Measurements from ENCODE around the gene TMEM145. TPM values are rescaled to one million over a fixed set of nuclear protein-coding genes. Genes with fewer than 3 reads are reported as not detected.
"Not testable (repeated sequence)": the region's sequence is repeated elsewhere in the genome, so short reads cannot be mapped to it uniquely, and the experiment has no call there.

The TMEM145 gene
- total RNA-seq, 1 donor from 2014 or later: not detected

DNA sequence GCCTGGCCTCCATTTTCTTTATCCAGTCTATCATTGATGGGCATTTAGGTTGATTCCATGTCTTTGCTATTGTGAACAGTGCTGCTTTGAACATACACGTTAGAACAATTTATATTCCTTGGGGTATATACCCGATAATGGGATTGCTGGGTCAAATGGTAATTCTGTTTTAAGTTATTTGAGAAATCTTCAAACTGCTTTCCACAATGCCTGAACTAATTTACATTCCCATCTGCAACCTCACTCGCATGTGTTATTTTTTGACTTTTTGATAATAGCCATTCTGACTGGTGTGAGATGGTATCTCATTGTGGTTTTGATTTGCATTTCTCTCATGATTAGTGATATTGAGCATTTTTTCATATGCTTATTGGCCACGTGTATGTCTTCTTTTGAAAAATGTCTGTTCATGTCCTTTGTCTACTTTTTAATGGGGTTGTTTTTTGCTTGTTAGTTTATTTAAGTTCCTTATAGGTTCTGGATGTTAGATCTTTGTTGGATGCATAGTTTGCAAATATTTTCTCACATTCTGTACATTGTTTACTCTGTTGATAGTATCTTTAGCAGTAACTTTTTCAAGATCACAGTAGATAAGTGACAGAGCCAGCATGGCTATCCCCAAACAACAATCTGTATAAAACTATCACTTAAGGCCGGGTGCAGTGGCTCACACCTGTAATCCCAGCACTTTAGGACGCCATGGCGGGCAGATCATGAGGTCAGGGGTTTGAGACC lies 26.2 kb downstream of the TMEM145 start:
- not testable (repeated sequence) for DNase-seq

DNA sequence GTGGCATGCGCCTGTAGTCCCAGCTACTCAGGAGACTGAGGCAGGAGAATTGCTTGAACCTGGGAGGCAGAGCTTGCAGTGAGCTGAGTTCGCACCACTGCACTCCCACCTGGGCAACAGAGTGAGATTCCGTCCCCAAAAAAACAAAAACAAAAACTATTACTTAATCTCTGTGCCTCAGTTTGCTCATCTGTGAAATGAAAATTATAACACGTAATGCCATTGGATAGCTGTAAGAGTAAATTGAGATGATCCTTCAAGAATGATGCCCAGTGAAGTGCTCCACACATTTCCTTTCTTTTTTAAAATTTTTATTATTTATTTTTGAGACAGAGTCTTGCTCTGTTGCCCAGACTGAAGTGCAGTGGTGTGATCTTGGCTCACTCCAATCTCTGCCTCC lies 26.8 kb downstream of the TMEM145 start:
- DNase-seq: not testable (repeated sequence)

DNA sequence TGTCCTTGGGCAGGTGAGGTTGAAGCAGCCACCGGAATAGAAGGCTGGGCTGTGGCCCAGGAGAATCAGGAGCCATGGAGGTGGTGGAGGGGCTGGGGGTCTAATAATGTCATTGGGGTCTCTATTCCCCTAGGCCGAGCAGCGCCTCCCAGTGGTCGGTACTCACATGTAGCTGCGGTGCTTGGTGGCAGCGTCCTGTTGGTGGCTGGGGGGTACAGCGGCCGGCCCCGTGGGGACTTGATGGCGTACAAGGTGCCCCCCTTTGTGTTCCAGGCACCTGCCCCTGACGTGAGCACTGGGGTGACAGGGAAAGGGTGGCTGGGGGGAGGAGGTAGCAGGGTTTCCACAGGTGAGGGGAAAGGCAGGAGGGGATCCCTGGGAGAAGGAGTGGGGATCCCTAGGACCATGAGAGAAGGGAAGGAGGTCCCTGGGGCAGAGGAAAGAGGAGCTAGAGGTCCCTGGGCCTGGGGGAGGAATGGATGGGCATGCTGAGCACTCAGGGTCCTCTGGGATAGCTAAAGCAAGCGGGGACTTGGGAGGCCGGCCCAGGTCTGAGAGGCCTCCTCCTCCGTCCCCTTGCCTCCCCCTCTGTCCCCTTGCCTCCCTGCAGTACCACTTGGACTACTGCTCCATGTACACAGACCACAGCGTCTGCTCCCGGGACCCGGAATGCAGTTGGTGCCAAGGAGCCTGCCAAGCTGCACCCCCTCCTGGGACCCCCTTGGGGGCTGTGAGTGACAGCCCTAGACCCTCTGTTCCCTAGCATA lies 30.4 kb downstream of the TMEM145 start:
- DNase-seq: peak; percentile 10

DNA sequence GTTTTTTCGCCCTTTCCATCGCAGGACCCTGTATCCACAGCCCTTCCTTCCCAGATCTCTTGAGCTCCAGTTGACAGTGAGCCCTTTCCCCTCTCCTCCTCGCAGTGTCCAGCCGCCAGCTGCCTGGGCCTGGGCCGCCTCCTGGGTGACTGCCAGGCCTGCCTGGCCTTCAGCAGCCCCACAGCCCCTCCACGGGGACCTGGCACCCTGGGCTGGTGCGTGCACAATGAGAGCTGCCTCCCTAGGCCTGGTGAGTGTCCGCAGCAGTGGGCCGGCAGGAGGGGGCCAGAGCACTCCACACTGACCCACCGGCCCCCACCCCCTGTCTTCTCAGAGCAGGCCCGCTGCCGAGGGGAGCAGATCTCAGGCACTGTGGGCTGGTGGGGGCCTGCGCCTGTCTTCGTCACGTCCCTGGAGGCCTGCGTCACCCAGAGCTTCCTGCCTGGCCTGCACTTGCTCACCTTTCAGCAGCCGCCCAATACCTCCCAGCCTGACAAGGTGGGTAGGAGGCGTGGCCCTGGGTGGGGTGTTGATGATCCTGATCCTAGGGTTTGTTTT lies 31.3 kb downstream of the TMEM145 start:
- no peak for DNase-seq

DNA sequence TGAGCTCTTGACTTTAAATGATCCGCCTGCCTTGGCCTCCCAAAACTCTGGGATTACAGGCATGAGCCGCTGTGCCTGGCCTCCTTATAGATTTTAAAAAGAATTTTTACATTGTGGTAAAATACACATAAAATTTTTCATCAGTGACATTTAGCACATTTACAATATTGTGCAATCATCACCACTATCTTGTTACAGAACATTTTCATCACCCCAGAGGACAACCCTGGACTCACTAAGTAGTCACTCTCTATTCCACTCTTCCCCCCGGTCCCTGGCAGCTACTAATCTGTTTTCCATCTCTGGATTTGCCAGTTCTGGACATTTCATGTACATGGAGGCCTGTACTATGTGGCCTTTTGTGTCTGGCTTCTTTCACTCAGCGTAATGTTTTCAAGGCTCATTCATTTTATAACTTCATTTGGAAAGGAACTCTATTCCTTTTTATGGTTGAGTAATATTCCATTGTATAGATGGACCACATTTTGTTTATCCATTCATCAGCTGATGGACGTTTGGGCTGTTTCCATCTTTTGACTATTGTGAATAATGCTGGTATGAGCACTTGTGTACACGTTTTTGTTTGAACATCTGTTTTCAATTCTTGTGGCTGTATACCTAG lies 32.2 kb downstream of the TMEM145 start:
- no peak for DNase-seq

DNA sequence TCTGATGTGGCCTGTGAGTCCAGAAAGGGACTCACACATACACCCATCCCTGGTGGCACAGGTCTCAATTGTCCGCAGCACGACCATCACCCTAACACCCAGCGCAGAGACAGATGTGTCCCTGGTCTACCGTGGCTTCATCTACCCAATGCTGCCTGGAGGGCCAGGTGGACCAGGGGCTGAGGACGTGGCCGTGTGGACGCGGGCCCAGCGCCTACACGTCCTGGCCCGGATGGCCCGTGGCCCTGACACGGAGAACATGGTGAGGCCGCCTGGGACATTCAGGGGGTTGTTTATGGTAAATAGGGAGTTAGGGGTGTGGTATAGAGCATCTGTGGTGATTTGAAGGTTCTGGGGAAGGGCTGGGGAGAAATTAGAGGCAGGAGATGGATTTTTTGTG lies 35.1 kb downstream of the TMEM145 start:
- no peak for DNase-seq

DNA sequence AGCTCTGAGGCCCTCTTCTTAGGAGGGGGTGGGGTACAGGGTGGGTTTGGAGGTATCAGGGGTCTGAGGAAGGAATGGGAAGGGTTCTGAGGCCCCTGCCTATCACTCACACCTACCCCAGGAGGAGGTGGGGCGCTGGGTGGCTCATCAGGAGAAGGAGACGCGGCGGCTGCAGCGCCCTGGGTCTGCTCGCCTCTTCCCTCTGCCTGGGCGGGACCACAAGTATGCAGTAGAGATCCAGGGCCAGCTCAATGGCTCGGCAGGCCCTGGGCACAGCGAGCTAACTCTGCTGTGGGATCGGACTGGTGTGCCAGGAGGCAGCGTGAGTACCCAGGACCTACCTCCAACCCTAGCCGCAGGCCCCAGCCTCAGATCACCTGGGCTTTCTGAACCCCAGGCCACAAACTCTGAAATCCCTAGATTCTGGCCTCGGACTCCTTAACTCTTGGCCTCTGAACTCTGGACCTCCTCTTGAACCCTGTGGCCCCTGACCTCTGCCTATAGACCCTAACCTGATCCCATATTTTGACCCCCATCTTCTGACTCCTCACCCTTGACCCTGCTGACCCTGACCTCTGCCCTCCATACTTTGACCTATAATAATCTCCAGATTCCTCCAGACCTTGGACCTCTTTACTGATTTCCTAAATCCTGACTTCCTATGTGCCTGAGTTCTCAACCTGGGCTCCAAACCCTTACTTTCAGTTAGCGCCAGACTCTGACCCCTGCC lies 36.4 kb downstream of the TMEM145 start:
- no peak for DNase-seq

DNA sequence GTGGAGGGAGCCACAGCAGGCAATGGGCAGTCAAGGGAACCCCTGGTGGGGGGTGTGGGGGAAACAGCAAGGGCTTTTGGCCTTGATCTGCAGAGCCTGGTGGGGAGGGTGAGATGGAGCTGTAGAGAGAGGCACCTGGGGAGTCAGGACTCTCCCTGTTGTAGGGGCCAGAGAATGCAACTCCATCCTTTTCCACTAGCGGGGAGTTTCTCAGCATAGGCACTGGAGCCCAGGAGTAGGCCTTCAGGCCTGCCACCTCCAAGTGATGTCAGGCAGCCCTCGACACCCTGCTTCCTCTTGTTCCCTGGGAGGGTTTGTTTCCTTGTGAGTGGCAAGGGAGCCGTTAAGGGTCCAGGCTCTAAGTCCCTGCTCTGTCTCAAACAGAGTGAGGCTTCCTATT lies 37.3 kb downstream of the TMEM145 start:
- no peak for DNase-seq

DNA sequence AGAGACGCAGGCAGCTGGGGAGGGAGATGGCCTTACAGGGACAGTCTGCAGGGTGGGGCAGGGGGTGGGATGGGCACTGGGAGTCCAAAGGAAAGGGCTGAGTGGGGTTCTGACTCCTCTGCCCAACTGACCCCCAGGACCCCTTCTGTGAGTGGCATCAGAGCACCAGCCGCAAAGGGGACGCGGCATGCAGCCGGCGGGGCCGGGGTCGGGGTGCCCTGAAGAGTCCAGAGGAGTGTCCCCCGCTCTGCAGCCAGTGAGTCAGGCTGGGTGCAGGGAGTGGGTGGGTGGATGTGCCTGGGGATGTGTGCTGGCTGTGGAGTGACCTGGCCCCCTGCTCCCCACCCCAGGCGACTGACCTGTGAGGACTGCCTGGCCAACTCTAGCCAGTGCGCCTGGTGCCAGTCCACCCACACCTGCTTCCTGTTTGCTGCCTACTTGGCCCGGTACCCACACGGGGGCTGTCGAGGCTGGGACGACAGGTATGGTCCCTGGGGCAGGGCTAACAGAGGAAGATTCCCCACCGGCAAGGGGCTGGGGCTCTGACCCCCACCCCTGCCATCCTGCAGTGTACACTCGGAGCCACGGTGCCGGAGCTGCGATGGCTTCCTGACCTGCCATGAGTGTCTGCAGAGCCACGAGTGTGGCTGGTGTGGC lies 38.1 kb downstream of the TMEM145 start:
- DNase-seq: no peak

DNA sequence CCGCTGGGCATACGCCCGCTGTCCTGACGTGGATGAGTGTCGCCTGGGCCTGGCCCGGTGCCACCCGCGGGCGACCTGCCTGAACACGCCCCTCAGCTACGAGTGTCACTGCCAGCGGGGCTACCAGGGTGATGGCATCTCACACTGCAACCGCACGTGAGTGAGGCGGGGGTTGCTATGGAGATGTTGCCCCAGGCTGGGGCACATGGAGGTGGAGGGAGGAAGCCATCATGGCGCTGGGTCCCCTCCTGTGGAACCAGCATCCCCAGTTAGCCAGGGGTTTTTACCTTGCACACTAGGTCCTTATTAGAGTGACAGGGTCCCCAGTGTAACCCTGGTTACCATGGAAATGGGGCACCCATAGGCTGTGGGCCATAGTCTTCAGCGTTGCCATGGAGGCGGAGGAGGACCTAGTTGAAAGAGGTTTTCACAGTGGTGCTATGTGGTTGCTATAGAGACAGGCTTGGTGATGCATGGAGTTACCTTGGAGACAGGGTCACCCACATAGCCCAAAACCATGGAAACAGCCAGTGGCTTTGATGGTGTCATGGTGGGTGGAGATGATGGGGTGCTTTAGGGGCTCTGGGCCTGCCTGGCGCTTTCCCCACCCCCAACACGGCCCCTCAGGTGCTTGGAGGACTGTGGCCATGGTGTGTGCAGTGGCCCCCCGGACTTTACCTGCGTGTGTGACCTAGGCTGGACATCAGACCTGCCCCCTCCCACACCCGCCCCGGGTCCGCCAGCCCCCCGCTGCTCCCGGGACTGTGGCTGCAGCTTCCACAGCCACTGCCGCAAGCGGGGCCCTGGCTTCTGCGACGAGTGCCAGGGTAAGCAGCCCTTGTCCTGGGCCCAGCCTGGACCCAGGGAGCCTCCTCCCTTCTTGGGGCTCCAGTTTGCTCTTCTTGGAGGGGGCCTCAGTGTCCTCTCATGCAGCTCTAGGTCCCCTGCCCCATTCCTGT lies 39.5 kb downstream of the TMEM145 start:
- no peak for DNase-seq

DNA sequence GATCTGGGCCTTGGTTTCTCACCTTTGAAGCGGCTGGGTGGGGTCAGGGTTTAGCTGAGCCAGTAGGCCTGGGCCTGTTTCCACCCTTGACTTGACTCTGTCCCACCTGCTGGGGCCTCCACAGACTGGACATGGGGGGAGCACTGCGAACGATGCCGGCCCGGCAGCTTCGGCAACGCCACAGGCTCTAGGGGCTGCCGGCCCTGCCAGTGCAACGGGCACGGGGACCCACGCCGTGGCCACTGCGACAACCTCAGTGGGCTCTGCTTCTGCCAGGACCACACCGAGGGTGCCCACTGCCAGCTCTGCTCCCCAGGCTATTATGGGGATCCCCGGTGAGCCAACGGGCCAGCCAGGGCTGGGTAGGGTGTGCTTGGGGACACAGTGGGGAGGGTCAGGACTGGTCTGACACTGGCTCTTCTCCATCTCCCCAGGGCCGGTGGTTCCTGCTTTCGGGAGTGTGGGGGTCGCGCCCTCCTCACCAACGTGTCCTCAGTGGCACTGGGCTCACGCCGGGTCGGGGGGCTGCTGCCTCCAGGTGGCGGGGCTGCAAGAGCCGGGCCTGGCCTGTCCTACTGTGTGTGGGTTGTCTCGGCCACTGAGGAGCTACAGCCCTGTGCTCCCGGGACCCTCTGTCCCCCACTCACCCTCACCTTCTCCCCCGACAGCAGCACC lies 40.4 kb downstream of the TMEM145 start:
- no peak for DNase-seq

DNA sequence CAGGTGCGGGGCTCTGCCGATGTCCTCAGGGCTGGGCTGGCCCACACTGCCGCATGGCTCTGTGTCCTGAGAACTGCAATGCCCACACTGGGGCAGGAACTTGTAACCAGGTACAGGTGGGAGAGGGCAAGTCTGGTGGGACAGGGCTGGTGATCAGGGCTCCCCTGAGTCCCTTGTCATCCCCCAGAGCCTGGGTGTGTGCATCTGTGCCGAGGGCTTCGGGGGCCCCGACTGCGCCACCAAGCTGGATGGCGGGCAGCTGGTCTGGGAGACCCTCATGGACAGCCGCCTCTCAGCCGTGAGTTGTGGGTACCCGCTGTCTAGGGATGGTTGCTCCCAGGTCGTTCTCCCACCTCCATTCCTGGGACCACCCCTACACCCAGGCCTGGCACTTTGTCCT lies 42.8 kb downstream of the TMEM145 start:
- no peak for DNase-seq

DNA sequence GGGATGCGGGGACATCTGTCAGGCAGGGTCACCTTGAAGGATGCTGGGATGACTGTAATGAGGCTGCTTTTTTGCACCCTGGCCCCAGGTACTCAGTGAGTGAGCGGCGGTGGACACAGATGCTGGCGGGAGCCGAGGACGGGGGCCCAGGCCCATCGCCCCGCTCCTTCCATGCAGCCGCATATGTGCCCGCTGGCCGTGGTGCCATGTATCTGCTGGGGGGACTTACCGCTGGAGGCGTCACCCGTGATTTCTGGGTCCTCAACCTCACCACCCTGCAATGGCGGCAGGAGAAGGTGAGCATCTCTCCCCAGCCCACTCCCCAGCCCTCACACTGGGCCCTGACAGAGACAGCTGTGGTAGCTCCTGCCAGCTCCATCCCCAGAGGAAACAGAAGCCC lies 43.6 kb downstream of the TMEM145 start:
- no peak for DNase-seq

DNA sequence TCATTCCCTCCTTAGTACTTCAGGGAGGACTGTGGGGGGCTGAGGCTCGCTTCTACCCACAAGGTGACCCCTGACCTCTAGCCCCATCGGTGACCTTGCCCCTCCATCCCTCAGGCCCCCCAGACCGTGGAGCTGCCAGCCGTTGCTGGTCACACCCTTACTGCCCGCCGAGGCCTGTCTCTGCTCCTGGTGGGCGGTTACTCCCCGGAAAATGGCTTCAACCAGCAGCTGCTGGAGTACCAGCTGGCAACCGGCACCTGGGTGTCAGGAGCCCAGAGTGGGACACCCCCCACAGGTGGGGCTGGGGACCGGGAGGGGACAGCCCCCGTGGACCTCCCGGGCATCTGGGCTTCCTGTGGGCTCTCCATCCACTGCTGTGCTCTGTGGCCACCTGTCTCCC lies 44.2 kb downstream of the TMEM145 start:
- no peak for DNase-seq

DNA sequence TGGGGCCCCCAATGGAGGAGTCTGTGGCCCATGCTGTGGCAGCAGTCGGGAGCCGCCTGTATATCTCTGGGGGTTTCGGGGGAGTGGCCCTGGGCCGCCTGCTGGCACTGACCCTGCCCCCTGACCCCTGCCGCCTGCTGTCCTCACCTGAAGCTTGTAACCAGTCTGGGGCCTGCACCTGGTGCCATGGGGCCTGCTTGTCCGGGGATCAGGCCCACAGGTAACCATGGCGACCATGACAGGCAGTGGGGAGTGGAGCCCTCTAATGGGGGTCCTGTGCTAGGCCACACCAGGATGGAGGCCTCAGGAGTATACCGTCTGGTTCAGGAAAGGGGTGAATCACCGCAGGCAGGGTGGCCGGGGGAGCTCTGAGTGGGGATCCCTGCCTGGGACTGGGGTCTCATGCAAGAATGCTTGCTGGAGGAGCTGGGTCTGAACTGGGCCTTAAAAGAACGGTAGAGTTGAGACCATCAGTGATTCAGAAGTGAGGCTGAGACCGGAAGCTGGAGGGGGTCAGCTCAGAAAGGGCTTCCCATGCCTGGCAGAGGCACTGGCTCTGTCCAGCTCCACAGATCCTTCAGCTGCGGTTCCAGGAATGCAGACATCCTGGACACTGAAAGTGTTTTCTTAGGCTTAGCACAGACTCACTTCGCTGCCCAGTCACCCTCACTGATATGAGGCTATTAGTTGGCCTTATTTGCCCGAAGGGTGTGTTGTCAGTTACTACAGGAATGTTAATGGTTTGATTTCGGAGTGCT lies 47.9 kb downstream of the TMEM145 start:
- no peak for DNase-seq

DNA sequence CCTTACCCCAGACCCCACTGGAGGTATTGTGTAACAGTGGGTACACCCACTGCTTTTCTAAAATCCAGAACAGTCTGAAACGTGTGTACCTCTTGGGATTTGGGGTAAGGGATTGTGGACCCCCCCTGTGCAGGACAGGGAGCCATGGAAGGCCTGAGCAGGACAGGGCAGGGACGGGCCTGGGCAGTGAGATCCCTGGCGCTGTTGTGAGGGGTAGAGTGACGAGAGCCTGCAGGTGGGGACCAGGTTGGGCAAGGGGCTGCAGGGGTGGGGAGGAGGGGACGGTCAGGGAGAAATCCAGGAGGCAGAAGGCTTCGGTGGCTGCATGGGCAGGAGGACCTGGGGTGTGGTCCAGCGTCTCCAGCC lies 48.4 kb downstream of the TMEM145 start:
- DNase-seq: no peak

DNA sequence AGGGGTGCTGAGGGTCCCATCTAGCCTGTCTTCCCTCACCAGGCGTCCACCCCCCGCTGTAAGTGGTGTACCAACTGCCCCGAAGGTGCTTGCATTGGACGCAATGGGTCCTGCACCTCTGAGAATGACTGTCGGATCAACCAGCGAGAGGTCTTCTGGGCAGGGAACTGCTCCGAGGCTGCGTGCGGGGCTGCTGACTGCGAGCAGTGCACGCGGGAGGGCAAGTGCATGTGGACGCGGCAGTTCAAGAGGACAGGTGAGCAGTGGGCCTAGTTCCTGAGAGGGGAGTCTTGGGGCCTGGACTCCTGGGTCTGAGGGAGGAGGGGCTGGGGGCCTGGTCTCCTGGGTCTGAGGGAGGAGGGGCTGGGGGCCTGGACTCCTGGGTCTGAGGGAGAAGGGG lies 49.2 kb downstream of the TMEM145 start:
- DNase-seq: no peak

DNA sequence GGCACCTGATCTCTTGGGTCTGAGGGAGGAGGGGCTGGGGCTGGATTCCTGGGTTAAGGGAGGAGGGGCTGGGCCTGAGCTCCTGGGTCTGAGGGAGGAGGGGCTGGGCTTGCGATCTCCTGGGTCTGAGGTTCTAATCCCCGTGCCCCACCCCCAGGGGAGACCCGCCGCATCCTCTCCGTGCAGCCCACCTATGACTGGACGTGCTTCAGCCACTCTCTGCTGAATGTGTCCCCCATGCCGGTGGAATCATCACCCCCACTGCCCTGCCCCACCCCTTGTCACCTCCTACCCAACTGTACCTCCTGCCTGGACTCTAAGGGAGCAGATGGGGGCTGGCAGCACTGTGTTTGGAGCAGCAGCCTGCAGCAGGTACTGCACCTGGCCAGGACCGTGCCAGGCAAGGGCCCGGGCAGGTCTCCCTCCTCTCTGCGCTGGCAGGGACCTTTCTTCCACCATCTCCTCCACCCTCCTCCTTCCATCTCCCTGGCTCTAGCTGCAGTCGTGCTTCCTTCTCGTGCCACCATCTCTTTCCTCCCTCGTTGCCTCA lies 49.9 kb downstream of the TMEM145 start:
- no peak for DNase-seq

DNA sequence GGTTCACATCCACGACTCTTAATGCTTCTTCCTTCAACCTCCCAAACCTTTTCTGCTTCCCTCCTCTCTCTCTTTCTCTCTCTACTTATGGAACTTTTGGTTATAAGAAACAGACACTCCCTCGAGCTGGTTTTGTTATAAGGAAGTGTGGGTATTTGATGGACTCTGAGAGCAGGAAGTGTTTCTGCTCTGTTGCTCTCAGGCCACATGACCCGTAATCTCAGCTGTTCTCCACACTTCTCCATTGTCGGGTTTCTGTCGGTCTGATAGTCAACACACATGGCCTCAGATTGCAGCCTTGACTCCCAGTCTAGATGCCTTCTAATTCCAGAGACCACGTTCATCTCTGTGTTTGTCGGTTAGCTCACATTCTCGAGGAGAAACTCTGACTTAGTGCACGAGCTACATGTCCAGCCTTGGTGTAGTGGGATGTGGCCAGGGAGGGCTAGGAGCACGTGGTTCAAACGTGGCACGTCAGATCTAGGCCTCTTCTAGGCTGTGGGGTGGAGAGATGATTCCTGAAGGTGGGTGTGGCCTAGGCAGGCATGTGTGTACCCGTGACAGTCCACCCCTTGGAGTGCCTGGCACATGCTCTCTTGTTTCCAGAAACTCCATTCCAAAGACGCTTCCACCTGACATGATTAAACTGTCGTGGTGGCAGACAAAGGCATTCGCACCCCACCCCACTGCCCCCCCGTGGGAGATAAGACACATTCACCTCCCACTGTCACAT lies 50.7 kb downstream of the TMEM145 start:
- DNase-seq: no peak
